ENCODE results near the gene TPMT. TPM values are rescaled to one million over a fixed set of nuclear protein-coding genes. Genes with fewer than 3 reads are reported as not detected.
"Not testable (repeated sequence)": the region's sequence is repeated elsewhere in the genome, so short reads cannot be mapped to it uniquely, and the experiment has no call there.

Gene TPMT
- total RNA-seq, 1 experiment from 2014 or later, result 17.9 TPM

DNA sequence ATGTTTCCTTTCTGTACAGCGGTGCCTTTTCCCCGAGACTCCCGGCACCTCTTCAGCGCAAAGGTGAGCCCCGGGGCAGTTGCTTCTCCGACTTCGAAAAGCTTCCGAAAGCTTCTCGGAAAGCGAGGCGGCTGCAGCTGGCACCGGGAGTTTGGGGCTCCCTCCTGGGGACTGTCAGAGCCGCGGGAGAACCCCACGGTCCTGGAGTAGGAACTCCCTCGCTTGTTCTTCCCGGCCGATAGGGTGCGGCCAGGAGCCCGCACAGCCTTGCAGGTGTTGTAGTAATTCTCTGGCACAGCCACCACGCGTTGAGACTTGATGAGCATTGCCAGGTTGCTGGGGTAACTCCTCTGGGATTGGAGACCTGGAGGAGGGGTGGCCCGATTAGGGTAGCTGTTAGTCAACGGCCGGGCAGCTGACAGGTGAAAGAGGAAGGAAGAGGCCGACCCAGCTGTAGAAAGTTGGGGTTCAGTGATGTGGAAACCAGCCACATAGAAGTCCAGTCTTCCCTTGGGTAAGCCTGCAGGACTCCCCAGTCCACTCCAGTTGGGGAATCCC is 1.1 kb upstream of the TPMT start:
- DNase-seq (ENCODE audit: low spot score), result peak; percentile 63

DNA sequence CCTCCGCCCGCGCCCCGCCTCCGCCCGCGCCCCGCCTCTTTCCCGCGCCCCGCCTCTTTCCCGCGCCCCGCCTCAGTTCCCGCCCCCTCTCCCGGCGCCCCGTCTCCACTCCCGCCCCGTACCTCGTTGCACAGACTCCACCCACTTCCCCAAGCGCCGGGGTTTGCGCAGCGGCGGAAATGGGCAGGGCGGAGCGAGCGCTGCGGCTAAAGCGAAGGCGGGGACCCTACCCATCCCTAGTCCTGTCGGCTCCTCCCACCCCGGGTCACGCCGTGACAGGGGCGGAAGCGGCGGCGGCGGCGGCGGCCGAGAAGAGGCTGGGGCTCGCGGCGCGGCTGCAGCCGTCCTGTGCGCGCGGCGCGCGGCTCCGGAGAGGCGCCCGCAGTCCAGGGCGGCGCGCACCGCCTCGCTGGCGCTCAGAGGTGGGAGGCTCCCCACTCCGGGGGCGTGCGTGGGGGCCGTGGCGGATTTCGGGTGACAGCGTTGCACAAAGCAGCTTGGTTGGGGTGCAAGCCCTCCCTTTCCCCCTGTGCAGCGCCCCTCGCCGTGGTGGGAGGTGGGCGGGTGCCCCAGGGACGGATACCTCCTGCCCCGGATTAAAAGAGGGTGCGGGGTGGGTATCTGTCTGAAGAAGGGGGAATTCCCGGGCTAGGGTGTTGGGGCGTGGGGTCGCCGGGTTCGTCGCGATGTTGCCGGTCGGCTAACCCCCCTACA is 430 bp upstream of the TPMT start, which contains the start of gene KDM1B:
TSS of gene KDM1B (plus strand) at position 273 of the 714 bp plus-strand sequence. CDS start 4,474 bp downstream, outside the sequence.
- peak; percentile 92 for DNase-seq (ENCODE audit: low spot score)

DNA sequence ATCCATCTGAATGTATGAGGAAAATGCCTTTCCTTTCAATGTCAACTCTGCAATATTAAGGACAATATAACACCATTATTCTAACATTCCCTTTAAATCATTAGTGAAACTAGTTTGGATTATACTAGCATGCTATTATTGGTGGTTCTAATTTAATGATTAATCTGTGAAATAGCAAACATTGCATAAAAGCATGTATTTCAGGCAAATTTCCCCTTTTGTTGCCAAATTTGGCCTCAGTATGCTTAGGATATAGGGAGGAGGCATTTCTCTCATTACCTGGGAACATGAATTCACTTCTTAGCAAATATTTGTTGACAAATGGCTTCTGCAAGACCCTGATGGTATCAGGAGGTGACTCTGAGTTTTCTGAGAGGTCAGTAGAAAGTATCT is 1.6 kb downstream of the TPMT start:
- no peak for DNase-seq (ENCODE audit: low spot score)

DNA sequence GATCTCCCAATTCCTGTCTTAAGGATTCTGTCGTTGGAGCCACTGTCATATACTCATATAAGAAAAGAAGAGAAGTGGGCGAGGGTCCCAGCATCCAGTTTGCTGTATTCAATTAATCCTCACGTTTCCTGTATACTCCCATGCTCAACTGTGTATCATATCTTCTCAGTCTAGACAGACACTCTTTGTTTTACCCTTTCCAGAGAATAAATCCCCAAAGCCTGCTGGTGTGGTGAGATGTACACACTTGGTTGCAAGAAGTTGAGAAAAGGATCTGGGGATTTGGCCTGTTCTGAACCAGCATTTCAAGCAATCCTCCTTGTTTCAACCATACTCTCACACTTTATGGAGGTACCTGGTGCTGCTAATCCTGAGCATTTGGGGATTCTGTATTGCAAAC is 3.1 kb downstream of the TPMT start:
- no peak for DNase-seq (ENCODE audit: low spot score)

DNA sequence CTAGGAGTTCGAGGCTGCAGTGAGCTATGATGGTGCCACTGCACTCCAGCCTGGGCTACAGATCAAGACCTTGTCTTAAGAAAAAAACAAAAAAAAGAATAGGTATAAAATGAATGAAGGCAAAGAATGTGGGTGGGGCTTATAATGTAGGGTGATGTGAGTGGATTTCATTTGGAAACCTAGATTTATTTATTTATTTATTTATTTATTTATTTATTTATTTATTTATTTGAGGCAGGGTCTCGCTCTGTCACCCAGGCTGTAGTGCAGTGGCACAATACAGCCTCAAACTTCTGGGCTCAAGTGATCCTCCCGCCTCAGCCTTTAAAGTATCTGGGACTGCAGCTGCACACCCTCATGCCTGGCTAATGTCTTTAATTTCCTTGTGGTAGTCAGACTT is 3.5 kb downstream of the TPMT start:
- DNase-seq (ENCODE audit: low spot score), result not testable (repeated sequence)

DNA sequence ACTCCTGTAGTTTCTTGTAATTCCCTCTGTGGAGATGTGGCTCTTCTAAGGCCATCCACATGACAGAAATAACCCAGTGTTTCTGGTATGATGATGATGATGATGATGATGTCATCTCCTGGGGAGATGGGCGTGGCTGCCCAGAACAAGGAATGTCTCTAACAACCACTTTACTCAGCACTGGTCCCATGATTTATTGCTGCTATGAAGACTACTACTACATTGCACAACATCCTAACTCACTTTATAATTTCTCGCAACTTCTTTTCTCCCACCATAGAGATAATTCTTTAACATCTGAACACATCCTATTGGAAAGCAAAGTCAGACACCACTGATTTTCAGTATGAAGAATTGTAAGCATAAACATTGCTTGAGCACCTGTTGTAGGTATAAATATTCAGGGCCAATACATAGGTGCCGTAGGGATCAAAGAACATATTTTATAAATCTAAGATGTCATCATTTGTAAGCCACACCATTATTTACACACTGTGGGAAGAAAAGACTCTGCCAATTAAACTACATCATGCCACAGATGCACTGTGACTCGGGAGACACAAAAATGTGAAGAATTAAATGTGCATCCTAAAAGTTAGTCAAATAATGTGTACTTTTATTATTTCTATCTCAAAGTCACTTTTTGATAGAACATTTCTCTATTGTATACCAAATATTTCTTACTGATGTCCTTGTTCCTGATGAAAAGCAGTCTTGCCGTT is 6.4 kb downstream of the TPMT start:
- peak; percentile 98 for DNase-seq (ENCODE audit: low spot score)

DNA sequence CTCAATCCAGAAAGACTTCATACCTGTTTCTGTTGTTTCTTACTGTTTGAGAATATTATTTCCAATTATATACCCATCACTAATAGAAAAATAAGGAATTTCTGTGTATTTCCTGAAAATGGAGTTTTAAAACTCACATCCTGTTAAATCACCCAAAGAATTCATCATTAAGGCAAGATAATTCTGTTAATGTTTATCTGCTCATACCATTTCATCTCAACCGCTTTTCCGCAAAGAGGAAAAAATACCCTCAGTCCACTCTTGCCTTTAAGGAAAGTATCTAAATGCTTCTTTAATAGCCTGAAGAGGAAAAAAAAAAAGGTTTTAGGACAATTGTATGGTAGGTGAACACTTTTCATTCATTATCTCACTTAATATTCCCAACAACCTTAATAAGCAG is 7.3 kb downstream of the TPMT start:
- DNase-seq (ENCODE audit: low spot score), result no peak

DNA sequence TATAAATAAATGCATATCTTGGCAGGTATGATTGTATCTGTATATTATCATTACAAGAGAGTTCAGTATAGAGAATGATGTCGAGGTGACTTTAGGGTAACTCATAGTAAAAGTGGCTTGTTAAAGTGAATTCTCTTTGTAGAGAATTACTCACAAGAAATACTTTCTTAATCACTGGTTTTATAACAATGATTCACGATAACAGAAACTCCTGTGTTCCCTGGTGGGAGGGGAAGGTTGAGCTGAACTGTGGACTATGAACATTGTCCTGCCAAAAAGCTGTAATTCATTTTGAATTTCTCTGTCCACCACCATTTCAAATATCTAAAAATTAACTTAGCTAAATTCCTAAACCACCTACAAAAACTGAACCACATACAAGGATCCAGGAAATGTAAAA is 7.7 kb downstream of the TPMT start:
- peak; percentile 69 for DNase-seq (ENCODE audit: low spot score)

DNA sequence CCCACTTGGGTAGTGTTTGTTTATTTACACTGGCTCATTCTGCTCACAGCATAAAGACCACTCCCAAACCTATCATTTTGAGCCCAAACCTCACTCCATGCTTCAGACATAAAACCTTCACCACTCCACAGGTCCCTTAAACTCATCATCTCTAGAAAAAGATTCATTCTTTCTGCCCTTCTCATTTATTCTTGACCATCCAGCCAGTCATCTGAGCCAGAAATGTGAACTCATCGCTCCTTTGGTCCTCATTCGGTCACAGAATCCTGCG is 12.4 kb downstream of the TPMT start:
- no peak for DNase-seq (ENCODE audit: low spot score)

DNA sequence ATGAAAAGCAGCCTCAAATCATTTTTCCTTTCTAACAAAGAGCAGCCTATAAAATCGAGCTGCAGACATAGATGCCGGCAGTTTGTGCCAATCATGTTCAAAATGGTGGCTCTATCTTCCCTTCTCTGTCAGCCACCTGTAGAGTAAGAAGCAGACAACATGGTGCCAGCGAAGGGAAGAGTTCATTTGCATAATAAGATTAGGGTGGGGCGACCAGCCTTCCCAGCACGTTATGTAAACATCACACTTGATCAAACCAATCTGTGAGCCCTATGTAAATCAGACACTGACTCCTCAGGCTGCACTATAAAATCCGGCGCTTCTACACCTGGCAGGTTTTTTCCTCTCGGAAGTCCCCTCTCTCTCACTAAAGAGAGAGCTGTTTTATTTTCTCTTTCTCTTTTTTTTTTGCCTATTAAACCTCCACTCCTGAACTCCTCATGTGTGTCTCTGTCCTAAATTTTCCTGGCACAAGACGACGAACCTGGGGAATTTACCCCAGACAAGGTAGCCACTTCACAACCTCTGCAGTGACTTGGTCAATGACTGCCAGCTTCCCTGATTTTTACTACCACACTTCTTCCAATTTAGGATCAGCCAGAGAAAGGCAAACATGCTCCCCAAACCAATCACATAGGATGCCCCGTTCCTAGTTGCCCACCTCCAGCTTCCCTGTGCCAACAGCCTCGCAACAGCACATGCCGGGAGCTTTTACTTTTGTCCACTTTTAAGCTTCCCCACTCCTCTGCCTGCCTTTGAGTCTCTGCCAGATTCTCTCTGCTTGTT is 12.9 kb downstream of the TPMT start:
- DNase-seq (ENCODE audit: low spot score), result no peak

DNA sequence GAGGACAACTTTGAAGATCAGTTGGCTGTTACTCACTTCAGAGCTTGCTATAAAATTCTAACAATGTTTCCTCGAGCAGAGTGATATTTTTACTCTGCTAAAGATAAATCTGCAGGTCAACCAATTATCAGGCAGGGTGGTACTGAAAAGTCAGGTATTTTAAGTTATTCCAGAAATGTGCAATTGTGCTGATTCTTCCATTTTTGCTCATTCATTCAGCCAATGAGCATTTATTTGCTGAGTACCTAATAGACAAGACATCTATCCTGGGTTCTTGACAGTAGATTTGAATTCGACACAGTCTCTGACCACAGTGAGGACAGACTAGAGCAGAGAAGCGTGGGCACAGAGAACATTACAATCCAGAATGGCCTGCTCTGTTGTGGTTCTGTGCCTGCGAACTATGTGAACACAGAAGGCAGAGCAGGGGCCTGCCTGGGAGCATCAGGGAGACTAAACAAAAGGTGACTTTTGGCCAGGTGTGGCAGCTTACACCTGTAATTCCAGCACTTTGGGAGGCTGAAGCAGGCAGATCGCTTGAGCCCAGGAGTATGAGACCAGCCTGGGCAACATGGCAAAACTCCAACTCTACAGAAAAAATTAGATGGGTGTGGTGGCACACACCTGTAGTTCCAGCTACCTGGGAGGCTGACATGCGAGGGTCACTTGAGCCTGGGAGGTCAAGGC is 14.8 kb downstream of the TPMT start:
- no peak for DNase-seq (ENCODE audit: low spot score)

DNA sequence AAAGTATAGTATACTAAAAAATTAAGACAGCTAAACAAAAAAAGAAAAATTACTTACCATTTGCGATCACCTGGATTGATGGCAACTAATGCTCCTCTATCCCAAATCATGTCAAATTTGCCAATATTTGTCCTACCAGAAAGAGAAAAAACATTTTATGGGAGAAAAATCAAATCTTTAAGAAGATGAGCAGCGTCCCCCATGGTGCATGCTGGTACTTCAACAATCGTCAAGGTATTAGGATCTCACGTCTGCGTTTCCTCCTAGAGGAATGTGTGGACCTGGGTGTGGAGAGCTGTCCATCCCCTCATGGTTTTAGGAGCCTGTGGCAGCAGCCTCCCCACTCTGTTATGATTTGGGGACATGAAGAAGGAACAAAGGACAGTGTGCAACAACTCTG is 16.0 kb downstream of the TPMT start:
- no peak for DNase-seq (ENCODE audit: low spot score)

DNA sequence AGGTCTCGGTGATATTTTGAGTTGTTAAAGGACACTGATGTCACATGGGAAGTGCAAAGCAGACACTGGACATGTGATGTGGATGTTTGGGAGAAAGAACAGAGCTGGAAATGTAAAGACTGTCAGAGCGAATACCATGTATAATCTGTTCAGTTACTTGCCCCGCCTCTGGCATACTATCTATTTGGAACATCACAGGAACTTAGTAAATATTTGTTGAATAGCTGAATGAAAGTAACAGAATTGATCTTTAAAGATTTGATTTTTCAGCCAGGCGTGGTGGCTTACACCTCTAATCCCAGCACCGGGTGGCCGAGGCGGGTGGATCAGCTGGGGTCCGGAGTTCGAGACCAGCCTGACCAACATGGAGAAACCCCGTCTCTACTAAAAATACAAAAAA is 18.6 kb downstream of the TPMT start:
- no peak for DNase-seq (ENCODE audit: low spot score)

DNA sequence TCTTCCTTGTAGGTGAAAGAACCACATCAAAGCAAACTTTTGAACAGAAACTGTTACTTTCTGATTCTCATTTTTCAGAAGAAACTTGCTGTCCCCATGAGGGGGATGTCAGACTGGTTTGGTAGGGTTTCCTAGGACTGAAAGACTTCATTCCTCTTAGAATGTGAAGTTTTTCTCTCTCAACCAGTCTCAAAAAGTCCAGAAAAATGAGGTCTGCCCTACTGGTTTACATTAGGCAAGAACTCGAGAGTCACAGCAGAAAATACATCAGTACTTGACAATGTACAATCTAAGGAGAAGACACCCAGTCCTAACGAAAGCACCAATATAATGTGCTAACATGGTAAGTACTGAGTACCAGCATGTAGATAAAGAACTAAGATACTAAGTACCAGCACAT is 19.7 kb downstream of the TPMT start:
- no peak for DNase-seq (ENCODE audit: low spot score)

DNA sequence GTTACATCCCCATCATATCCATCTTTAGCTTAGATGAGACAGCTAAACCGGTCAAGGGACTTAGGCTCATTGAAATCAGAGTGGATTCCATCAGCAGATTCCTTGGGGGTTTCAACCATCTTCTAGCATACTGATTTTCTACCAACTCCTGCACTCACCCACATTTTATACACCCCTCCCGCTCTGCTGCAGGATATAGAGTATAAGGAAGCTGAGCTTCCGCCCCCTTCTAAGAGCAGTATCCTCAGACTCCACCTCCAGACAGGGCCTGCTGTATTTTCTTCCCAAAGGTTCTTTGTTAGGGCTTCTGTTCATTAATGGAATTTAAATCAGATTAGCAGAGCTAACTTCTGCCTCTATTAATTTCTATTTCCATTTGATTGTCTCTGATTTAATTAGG is 22.5 kb downstream of the TPMT start:
- no peak for DNase-seq (ENCODE audit: low spot score)

DNA sequence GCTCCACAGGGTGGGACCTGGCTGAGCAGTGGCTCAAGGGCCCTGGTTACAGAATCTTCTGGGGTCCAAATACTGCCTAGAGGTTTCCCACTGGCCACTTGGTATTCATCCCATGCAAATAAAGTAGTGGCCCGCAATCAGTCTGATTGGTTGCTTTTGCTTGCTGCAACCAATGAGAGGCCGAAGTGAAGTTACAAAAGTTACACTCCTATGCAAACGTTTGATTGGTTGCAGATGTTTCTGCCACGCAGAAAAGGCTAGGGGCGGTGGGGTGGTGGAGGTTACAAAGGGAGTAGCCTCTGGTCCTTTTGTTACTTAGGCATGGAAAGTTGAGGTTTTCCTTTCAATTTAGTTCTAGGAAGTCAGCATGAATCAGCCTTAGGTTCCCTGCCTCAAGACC is 28.8 kb downstream of the TPMT start:
- DNase-seq (ENCODE audit: low spot score), result no peak

DNA sequence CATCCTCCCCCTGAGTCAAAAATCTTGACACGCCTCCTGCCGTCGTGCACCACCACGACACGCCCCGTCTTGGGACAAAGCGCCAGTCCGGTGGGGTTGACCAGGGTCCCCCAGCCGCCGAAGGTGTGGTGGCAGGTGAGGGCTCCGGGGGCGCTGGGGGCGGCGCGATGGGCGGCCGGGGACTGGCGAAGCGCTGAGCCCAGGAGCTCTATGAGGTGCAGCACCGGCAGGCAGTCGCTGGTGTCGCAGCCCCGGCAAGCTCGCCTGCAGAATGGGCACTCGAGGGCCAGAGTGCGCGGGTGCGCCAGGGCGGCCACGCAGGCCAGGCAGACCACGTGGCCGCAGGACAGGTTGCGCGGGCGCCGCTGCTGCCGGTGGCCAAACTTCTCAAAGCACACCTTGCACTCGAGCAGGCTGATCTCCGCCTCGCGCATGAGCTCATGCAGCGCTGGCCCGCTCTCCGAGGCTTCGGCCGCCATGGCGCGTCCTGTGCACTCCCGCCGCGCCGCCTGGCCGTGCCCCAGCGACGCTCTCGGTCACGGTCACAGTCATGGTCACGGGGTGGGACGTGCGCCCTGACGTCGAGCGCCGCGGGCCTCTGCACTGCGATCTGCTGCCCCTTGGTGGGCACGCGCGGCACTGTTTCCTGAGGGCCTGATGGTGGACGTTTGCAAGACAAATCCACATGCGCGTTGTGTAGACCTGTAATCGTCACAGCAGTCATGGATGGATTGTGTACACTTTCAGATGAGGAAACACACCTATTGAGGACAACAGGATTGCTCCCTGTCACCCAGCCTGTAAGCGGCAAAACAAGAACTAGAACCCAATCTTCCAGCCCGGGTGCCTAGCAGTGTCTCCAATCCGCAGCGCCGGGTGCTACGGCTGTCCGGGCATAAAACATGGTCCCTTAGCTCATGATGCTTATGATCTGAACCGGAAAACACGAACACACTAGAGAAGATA is 32.5 kb downstream of the TPMT start, which contains the start of gene NHLRC1:
TSS of gene NHLRC1 (minus strand) at position 550 of the 966 bp plus-strand sequence. CDS start at position 479, 71 bp downstream.
- DNase-seq (ENCODE audit: low spot score), result no peak

DNA sequence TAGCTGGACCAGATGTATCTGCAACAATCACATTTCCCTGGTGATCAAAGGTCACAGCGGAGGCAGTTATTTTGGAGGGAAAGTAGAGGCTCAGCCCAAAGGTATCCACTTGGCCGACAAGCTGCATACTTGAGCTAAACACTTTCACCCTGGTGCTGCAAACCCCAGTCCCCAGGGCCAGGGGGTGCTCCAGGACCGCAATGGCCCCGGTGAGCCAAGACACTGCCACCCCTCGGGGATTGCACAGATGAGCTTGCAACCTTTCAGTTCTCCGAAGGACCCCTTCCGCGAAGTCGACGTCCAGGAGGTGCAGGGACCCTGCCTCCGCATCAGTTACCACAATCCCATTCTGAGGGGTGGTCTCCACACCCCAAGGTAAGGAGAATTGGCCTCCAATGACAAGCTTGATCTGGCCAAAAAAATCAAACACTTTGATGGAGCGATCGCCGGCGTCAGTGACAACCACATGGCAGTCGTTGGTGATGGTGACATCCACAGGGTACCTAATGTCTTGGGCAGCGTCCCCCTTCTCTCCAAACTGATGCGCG is 33.2 kb downstream of the TPMT start:
- DNase-seq (ENCODE audit: low spot score), result no peak

DNA sequence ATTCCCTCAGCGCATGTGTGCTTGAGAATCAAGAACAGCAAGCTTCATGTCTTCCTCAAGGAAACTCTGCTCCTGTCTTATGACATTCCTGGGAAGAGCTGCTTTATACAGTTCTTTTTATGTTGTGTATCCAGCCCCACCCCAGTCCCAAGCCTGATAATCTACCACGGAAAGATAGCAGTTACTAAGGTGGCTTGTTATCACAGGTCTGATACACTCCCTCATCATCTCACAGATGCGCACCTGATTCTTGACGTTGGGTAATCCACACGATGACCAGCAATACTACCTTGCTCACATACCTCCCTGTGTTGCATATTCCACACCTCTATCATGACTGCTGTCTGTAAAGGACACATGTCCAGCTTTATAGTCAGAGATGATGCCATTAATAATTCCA is 35.6 kb downstream of the TPMT start:
- DNase-seq (ENCODE audit: low spot score), result no peak

DNA sequence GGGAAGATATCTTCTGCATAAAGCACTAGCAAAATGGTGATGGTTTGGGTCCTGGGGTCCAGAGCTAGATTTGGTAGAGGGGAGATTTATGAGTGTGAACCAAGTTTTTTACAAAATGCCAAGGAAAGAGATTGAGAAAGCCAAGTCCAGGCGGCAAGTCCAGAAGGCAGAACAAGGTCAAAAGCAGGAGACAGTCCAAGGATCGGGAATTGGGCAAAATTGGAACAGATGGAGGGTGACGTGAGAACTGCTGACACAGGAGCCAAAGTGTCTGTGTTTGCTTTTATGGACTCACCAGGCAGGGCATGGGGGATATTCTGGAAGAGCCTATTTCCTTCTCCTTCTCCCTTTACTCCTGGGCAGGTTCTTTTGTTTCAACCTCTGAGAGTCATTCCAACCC is 36.5 kb downstream of the TPMT start:
- no peak for DNase-seq (ENCODE audit: low spot score)

All from A172 (cell line).